SU-DHL-6 (cell line): Measurements from ENCODE around the gene TCP11.

Experiments used
- EZH2phosphoT487 ChIP-seq: fragments of 200-600 bp; sonication (generic), shearing (Covaris generic); conservative IDR thresholded peaks from 2 replicates; pipeline ENCODE4 v1.6.1; 2018; ENCODE audit warnings: mild to moderate bottlenecking, antibody characterized with exemption, low read length, moderate library complexity, mixed read lengths
- TF ChIP-seq, protein P1 (sequence below): fragments of 200-600 bp; sonication (generic); IDR thresholded peaks from one replicate; pipeline ENCODE4 v1.5.1; 2017; ENCODE audit warnings: antibody characterized with exemption, mild to moderate bottlenecking, low read length, moderate library complexity; ENCODE audit not compliant: insufficient read depth, poor library complexity, severe bottlenecking

DNA sequence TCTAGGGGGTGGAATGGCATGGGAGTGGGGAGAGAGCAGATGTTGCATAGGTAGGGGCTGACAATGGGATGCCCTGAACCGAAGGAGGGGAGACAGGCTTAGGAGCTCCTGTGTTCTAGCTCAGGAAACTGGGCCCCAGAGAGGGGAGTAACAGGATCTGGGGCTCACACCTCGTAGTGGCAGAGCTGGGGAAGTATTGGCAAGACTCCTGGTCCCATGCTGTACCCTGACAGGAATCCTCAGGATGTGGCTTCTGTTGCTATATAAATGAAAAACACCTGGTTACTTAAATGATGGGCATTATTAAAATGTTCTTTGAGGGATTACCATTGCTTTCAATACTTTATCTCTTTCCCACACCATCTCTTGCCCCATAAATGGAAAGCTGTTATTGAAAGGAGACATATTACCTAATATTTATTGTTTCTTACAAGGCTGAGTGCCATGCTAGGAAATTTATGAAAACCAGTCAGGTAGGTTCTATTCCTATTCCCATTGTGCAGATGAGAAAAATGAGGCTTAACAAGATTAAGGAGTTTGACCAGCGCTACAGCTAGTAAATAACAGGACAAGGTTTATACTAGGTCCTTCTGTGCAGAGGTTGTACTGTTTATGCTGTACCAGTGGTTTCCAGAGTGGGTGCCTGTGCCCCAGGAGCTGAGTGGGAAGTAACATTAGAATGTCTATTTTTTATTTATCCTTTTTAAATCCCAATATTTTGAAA, 35.3 kb upstream of the TCP11 start:
- TF ChIP-seq, protein P1, sequence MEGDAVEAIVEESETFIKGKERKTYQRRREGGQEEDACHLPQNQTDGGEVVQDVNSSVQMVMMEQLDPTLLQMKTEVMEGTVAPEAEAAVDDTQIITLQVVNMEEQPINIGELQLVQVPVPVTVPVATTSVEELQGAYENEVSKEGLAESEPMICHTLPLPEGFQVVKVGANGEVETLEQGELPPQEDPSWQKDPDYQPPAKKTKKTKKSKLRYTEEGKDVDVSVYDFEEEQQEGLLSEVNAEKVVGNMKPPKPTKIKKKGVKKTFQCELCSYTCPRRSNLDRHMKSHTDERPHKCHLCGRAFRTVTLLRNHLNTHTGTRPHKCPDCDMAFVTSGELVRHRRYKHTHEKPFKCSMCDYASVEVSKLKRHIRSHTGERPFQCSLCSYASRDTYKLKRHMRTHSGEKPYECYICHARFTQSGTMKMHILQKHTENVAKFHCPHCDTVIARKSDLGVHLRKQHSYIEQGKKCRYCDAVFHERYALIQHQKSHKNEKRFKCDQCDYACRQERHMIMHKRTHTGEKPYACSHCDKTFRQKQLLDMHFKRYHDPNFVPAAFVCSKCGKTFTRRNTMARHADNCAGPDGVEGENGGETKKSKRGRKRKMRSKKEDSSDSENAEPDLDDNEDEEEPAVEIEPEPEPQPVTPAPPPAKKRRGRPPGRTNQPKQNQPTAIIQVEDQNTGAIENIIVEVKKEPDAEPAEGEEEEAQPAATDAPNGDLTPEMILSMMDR, result no peak
- TF ChIP-seq EZH2phosphoT487, result no peak
